ENCODE measurements around the gene SLC6A4.
"Not testable (repeated sequence)": the region's sequence is repeated elsewhere in the genome, so short reads cannot be mapped to it uniquely, and the experiment has no call there.

SLC6A4 gene

GRCh38 chr17:30176855-30177254, 58.6 kb downstream of the SLC6A4 start:
- DNase-seq (ENCODE audit: low read depth in 2 of 3, low spot score in 2 of 3), result no peak

- DNase-seq (ENCODE audit: low read depth in 2 of 3, low spot score in 2 of 3), result no peak
These were observed 60.9 kb downstream of the SLC6A4 start for GRCh38 chr17:30174556-30174955.

GRCh38 chr17:30173649-30174048, 61.8 kb downstream of the SLC6A4 start:
- DNase-seq (ENCODE audit: low read depth in 2 of 3, low spot score in 2 of 3), result no peak

GRCh38 chr17:30172560-30172959, 62.9 kb downstream of the SLC6A4 start:
- no peak for DNase-seq (ENCODE audit: low read depth in 2 of 3, low spot score in 2 of 3)

GRCh38 chr17:30170415-30170987, 65.0 kb downstream of the SLC6A4 start:
- DNase-seq (ENCODE audit: low read depth in 2 of 3, low spot score in 2 of 3), result no peak

- DNase-seq (ENCODE audit: low read depth in 2 of 3, low spot score in 2 of 3), result no peak
These were observed 69.5 kb downstream of the SLC6A4 start for GRCh38 chr17:30165960-30166359.

- no peak for DNase-seq (ENCODE audit: low read depth in 2 of 3, low spot score in 2 of 3)
These were observed 70.3 kb downstream of the SLC6A4 start for GRCh38 chr17:30165147-30165546.

GRCh38 chr17:30164531-30164930, 71.0 kb downstream of the SLC6A4 start:
- no peak for DNase-seq (ENCODE audit: low read depth in 2 of 3, low spot score in 2 of 3)

GRCh38 chr17:30161601-30162000, 73.9 kb downstream of the SLC6A4 start:
- no peak for DNase-seq (ENCODE audit: low read depth in 2 of 3, low spot score in 2 of 3)

- no peak for DNase-seq (ENCODE audit: low read depth in 2 of 3, low spot score in 2 of 3)
These were observed 74.9 kb downstream of the SLC6A4 start for GRCh38 chr17:30160419-30161172.

GRCh38 chr17:30158896-30159625, 76.4 kb downstream of the SLC6A4 start:
- no peak for DNase-seq (ENCODE audit: low read depth in 2 of 3, low spot score in 2 of 3)

GRCh38 chr17:30155389-30155788, 80.1 kb downstream of the SLC6A4 start:
- no peak for DNase-seq (ENCODE audit: low read depth in 2 of 3, low spot score in 2 of 3)

GRCh38 chr17:30153463-30153862, 82.0 kb downstream of the SLC6A4 start:
- DNase-seq (ENCODE audit: low read depth in 2 of 3, low spot score in 2 of 3), result no peak

GRCh38 chr17:30151471-30151870, 84.0 kb downstream of the SLC6A4 start:
- no peak for DNase-seq (ENCODE audit: low read depth in 2 of 3, low spot score in 2 of 3)

- DNase-seq (ENCODE audit: low read depth in 2 of 3, low spot score in 2 of 3), result no peak
These were observed 87.1 kb downstream of the SLC6A4 start for GRCh38 chr17:30148376-30148775.

GRCh38 chr17:30147860-30148259, 87.6 kb downstream of the SLC6A4 start:
- not testable (repeated sequence) for DNase-seq (ENCODE audit: low read depth in 2 of 3, low spot score in 2 of 3)

Data from activated CD8-positive, alpha-beta memory T cell treated with anti-CD3 and anti-CD28 coated beads for 48 hours (primary cell).